IPS-15b (cell line): ENCODE data around the gene AGTRAP.

Experiments used
- H3K27me3 ChIP-seq: one replicate; pipeline ENCODE4 v1.6.1; 2013; ENCODE audit warnings: low read length; ENCODE audit not compliant: control insufficient read depth, insufficient read depth
- H3K36me3 ChIP-seq: one replicate; pipeline ENCODE4 v1.6.1; 2013; ENCODE audit warnings: low read length; ENCODE audit not compliant: control insufficient read depth, insufficient read depth
- H3K4me1 ChIP-seq: one replicate; pipeline ENCODE4 v1.6.1; 2013; ENCODE audit warnings: mild to moderate bottlenecking, low read length; ENCODE audit not compliant: control insufficient read depth, insufficient read depth
- H3K4me3 ChIP-seq: one replicate; pipeline ENCODE4 v1.5.1; 2013; ENCODE audit warnings: low read depth, low read length
- H3K9ac ChIP-seq: one replicate; pipeline ENCODE4 v1.6.1; 2013; ENCODE audit warnings: low read depth, mild to moderate bottlenecking, low read length
- H3K9me3 ChIP-seq: one replicate; pipeline ENCODE4 v1.6.1; 2013; ENCODE audit warnings: mild to moderate bottlenecking, low read length; ENCODE audit not compliant: control insufficient read depth, insufficient read depth

Gene AGTRAP

GRCh38 chr1:11729155-11729497, 6.8 kb upstream of the AGTRAP start:
- Histone ChIP-seq H3K4me1 (peaks cover 25% of the 10 kb centered on the region), H3K36me3 (no peaks in the 10 kb centered on the region)

GRCh38 chr1:11729498-11730428, 6.2 kb upstream of the AGTRAP start:
- Histone ChIP-seq H3K4me3 (no peak overlapping the region), H3K9ac (no peak overlapping the region), H3K9me3 (no peaks in the 10 kb centered on the region)

More at GRCh38 chr1:11729155-11729497, 6.8 kb upstream of the AGTRAP start:
- Histone ChIP-seq H3K4me3 (no peak overlapping the region), H3K27me3 (no peaks in the 10 kb centered on the region), H3K9me3 (no peaks in the 10 kb centered on the region), H3K9ac (no peak overlapping the region)

GRCh38 chr1:11730429-11730891, 5.5 kb upstream of the AGTRAP start:
- Histone ChIP-seq H3K4me1 (peaks cover 24% of the 10 kb centered on the region), H3K27me3 (no peaks in the 10 kb centered on the region), H3K9me3 (no peaks in the 10 kb centered on the region), H3K36me3 (no peaks in the 10 kb centered on the region), H3K4me3 (no peak overlapping the region), H3K9ac (no peak overlapping the region)

More at GRCh38 chr1:11729498-11730428, 6.2 kb upstream of the AGTRAP start:
- H3K27me3 ChIP-seq = no peaks in the 10 kb centered on the region
- H3K4me1 ChIP-seq = peaks cover 25% of the 10 kb centered on the region
- H3K36me3 ChIP-seq = no peaks in the 10 kb centered on the region

- Histone ChIP-seq H3K9ac (peak overlapping the region; percentile 26), H3K27me3 (no peaks in the 10 kb centered on the region), H3K9me3 (no peaks in the 10 kb centered on the region), H3K36me3 (no peaks in the 10 kb centered on the region), H3K4me1 (peaks cover 20% of the 10 kb centered on the region), H3K4me3 (peak overlapping the region; percentile 27)
These were observed 4.1 kb upstream of the AGTRAP start for GRCh38 chr1:11731691-11732283.

GRCh38 chr1:11733306-11733705, 2.6 kb upstream of the AGTRAP start:
- H3K9me3 ChIP-seq = no peaks in the 10 kb centered on the region
- peaks cover 28% of the 10 kb centered on the region for H3K4me1 ChIP-seq
- no peaks in the 10 kb centered on the region for H3K27me3 ChIP-seq
- H3K9ac ChIP-seq = no peak overlapping the region
- no peaks in the 10 kb centered on the region for H3K36me3 ChIP-seq
- H3K4me3 ChIP-seq = no peak overlapping the region

GRCh38 chr1:11735531-11735853, 444 bp upstream of the AGTRAP start:
- Histone ChIP-seq H3K9me3 (no peaks in the 10 kb centered on the region), H3K9ac (no peak overlapping the region), H3K27me3 (no peaks in the 10 kb centered on the region), H3K4me1 (peaks cover 19% of the 10 kb centered on the region), H3K36me3 (peaks cover 3% of the 10 kb centered on the region), H3K4me3 (peak overlapping the region; percentile 82)

- Histone ChIP-seq H3K36me3 (peaks cover 3% of the 10 kb centered on the region), H3K9me3 (no peaks in the 10 kb centered on the region), H3K4me1 (peaks cover 13% of the 10 kb centered on the region), H3K9ac (peak overlapping the region; percentile 76), H3K27me3 (no peaks in the 10 kb centered on the region), H3K4me3 (peak overlapping the region; percentile 82)
These were observed 1.1 kb downstream of the AGTRAP start for GRCh38 chr1:11736746-11737639.

- peaks cover 3% of the 10 kb centered on the region for H3K36me3 ChIP-seq
- H3K9me3 ChIP-seq = no peaks in the 10 kb centered on the region
- peaks cover 14% of the 10 kb centered on the region for H3K4me1 ChIP-seq
- no peak overlapping the region for H3K9ac ChIP-seq
- H3K4me3 ChIP-seq = no peak overlapping the region
- H3K27me3 ChIP-seq = no peaks in the 10 kb centered on the region
These were observed 2.2 kb downstream of the AGTRAP start for GRCh38 chr1:11738096-11738495.

GRCh38 chr1:11738783-11739182, 2.8 kb downstream of the AGTRAP start:
- H3K4me1 ChIP-seq = peaks cover 14% of the 10 kb centered on the region
- H3K36me3 ChIP-seq = peaks cover 3% of the 10 kb centered on the region
- no peaks in the 10 kb centered on the region for H3K27me3 ChIP-seq
- no peak overlapping the region for H3K9ac ChIP-seq
- no peaks in the 10 kb centered on the region for H3K9me3 ChIP-seq
- no peak overlapping the region for H3K4me3 ChIP-seq

GRCh38 chr1:11740258-11741192, 4.6 kb downstream of the AGTRAP start:
- Histone ChIP-seq H3K4me1 (peaks cover 12% of the 10 kb centered on the region), H3K9me3 (no peaks in the 10 kb centered on the region), H3K9ac (no peak overlapping the region), H3K36me3 (peaks cover 3% of the 10 kb centered on the region), H3K4me3 (no peak overlapping the region), H3K27me3 (no peaks in the 10 kb centered on the region)

GRCh38 chr1:11741482-11741881, 5.5 kb downstream of the AGTRAP start:
- Histone ChIP-seq H3K9ac (no peak overlapping the region), H3K36me3 (peaks cover 3% of the 10 kb centered on the region), H3K9me3 (no peaks in the 10 kb centered on the region), H3K27me3 (no peaks in the 10 kb centered on the region), H3K4me3 (no peak overlapping the region), H3K4me1 (peaks cover 11% of the 10 kb centered on the region)
